ENCODE results near the gene DNAH5.
"Not testable (repeated sequence)": the region's sequence is repeated elsewhere in the genome, so short reads cannot be mapped to it uniquely, and the experiment has no call there.

DNAH5 gene

GRCh38 chr5:13866792-13867191 lies 77.7 kb downstream of the DNAH5 start:
- no peak for TF ChIP-seq JUND (IDR thresholded peaks at IDR 0.05; ENCODE audit: low read depth)
- DNase-seq (ENCODE audit: low read depth in 1 of 2, low spot score in 1 of 2), result peak; percentile 34 to 74
- in situ Hi-C loops (cut with HindIII; ENCODE audit: low pct_unique_long_range_greater_than_20kb, low sequenced_read_pairs), result no loop called here

GRCh38 chr5:13865312-13865711 lies 79.2 kb downstream of the DNAH5 start:
- in situ Hi-C loops (cut with HindIII; ENCODE audit: low pct_unique_long_range_greater_than_20kb, low sequenced_read_pairs), result no loop called here
- no peak for DNase-seq (ENCODE audit: low read depth in 1 of 2, low spot score in 1 of 2)
- no peak for TF ChIP-seq JUND (IDR thresholded peaks at IDR 0.05; ENCODE audit: low read depth)

GRCh38 chr5:13860146-13860545 lies 84.3 kb downstream of the DNAH5 start:
- in situ Hi-C loops (cut with HindIII; ENCODE audit: low pct_unique_long_range_greater_than_20kb, low sequenced_read_pairs), result no loop called here
- DNase-seq (ENCODE audit: low read depth in 1 of 2, low spot score in 1 of 2), result no peak
- no peak for TF ChIP-seq JUND (IDR thresholded peaks at IDR 0.05; ENCODE audit: low read depth)

GRCh38 chr5:13859270-13860065 lies 85.0 kb downstream of the DNAH5 start:
- DNase-seq (ENCODE audit: low read depth in 1 of 2, low spot score in 1 of 2), result no peak

GRCh38 chr5:13843175-13843846 lies 101.2 kb downstream of the DNAH5 start:
- in situ Hi-C loops (cut with HindIII; ENCODE audit: low pct_unique_long_range_greater_than_20kb, low sequenced_read_pairs), result no loop called here
- TF ChIP-seq JUND (IDR thresholded peaks at IDR 0.05; ENCODE audit: low read depth), result no peak
- no peak for DNase-seq (ENCODE audit: low read depth in 1 of 2, low spot score in 1 of 2)

More at GRCh38 chr5:13859270-13860065, 85.0 kb downstream of the DNAH5 start:
- in situ Hi-C loops (cut with HindIII; ENCODE audit: low pct_unique_long_range_greater_than_20kb, low sequenced_read_pairs), result no loop called here
- TF ChIP-seq JUND (IDR thresholded peaks at IDR 0.05; ENCODE audit: low read depth), result no peak

- TF ChIP-seq JUND (IDR thresholded peaks at IDR 0.05; ENCODE audit: low read depth), result no peak
- in situ Hi-C loops (cut with HindIII; ENCODE audit: low pct_unique_long_range_greater_than_20kb, low sequenced_read_pairs), result no loop called here
- DNase-seq (ENCODE audit: low read depth in 1 of 2, low spot score in 1 of 2), result no peak
Observed at GRCh38 chr5:13833440-13833839, 111.0 kb downstream of the DNAH5 start.

GRCh38 chr5:13831351-13831750 lies 113.1 kb downstream of the DNAH5 start:
- peak in 1 of 2 experiments; percentile 30 for DNase-seq (ENCODE audit: low read depth in 1 of 2, low spot score in 1 of 2)
- no peak for TF ChIP-seq JUND (IDR thresholded peaks at IDR 0.05; ENCODE audit: low read depth)
- in situ Hi-C loops (cut with HindIII; ENCODE audit: low pct_unique_long_range_greater_than_20kb, low sequenced_read_pairs), result no loop called here

- DNase-seq (ENCODE audit: low read depth in 1 of 2, low spot score in 1 of 2), result no peak
- in situ Hi-C loops (cut with HindIII; ENCODE audit: low pct_unique_long_range_greater_than_20kb, low sequenced_read_pairs), result no loop called here
- TF ChIP-seq JUND (IDR thresholded peaks at IDR 0.05; ENCODE audit: low read depth), result no peak
Observed at GRCh38 chr5:13830536-13830935, 114.0 kb downstream of the DNAH5 start.

- in situ Hi-C loops (cut with HindIII; ENCODE audit: low pct_unique_long_range_greater_than_20kb, low sequenced_read_pairs), result no loop called here
- TF ChIP-seq JUND (IDR thresholded peaks at IDR 0.05; ENCODE audit: low read depth), result no peak
- no peak for DNase-seq (ENCODE audit: low read depth in 1 of 2, low spot score in 1 of 2)
Observed at GRCh38 chr5:13821366-13821765, 123.1 kb downstream of the DNAH5 start.

GRCh38 chr5:13816126-13816525 lies 128.4 kb downstream of the DNAH5 start:
- no peak for TF ChIP-seq JUND (IDR thresholded peaks at IDR 0.05; ENCODE audit: low read depth)

GRCh38 chr5:13814301-13814700 lies 130.2 kb downstream of the DNAH5 start:
- in situ Hi-C loops (cut with HindIII; ENCODE audit: low pct_unique_long_range_greater_than_20kb, low sequenced_read_pairs), result no loop called here
- no peak for TF ChIP-seq JUND (IDR thresholded peaks at IDR 0.05; ENCODE audit: low read depth)
- peak; percentile 25 to 32 for DNase-seq (ENCODE audit: low read depth in 1 of 2, low spot score in 1 of 2)

More at GRCh38 chr5:13816126-13816525, 128.4 kb downstream of the DNAH5 start:
- in situ Hi-C loops (cut with HindIII; ENCODE audit: low pct_unique_long_range_greater_than_20kb, low sequenced_read_pairs), result no loop called here
- DNase-seq (ENCODE audit: low read depth in 1 of 2, low spot score in 1 of 2), result no peak

- peak in 1 of 2 experiments; percentile 5 for DNase-seq (ENCODE audit: low read depth in 1 of 2, low spot score in 1 of 2)
- in situ Hi-C loops (cut with HindIII; ENCODE audit: low pct_unique_long_range_greater_than_20kb, low sequenced_read_pairs), result no loop called here
- TF ChIP-seq JUND (IDR thresholded peaks at IDR 0.05; ENCODE audit: low read depth), result no peak
Observed at GRCh38 chr5:13809921-13810320, 134.6 kb downstream of the DNAH5 start.

- in situ Hi-C loops (cut with HindIII; ENCODE audit: low pct_unique_long_range_greater_than_20kb, low sequenced_read_pairs), result no loop called here
- TF ChIP-seq JUND (IDR thresholded peaks at IDR 0.05; ENCODE audit: low read depth), result no peak
- DNase-seq (ENCODE audit: low read depth in 1 of 2, low spot score in 1 of 2), result no peak
Observed at GRCh38 chr5:13804336-13804735, 140.2 kb downstream of the DNAH5 start.

GRCh38 chr5:13798569-13798968 lies 145.9 kb downstream of the DNAH5 start:
- DNase-seq (ENCODE audit: low read depth in 1 of 2, low spot score in 1 of 2); in situ Hi-C loops (cut with HindIII; ENCODE audit: low pct_unique_long_range_greater_than_20kb, low sequenced_read_pairs): not testable (repeated sequence)
